Central memory CD8-positive, alpha-beta T cell (primary cell): ENCODE results near the gene DAND5.
A peak's percentile ranks its signal among the peaks of the same experiment; 100 is the strongest.

Experiments used
- ATAC-seq: fragments of 150-1000 bp; cut with Tn5 transposase; replicated peaks from 2 replicates; pipeline ENCODE4 v1.10.0; 2022; ENCODE audit warnings: mild to moderate bottlenecking, moderate FRiP score, moderate number of reproducible peaks; ENCODE audit not compliant: poor library complexity, severe bottlenecking; ENCODE audit errors: extremely low read depth
- DNase-seq, 2 donors: peaks; one replicate each; pipeline ENCODE4 v3.0.0; 2021; ENCODE audit warnings: low spot score in 2 of 2
- H3K27ac Mint-ChIP-seq: one replicate; pipeline ENCODE4 v1.8.0; 2022; ENCODE audit warnings: low read depth, mild to moderate bottlenecking, moderate library complexity, mixed read lengths
- H3K27me3 Mint-ChIP-seq: one replicate; pipeline ENCODE4 v1.8.0; 2022; ENCODE audit warnings: mixed read lengths
- H3K36me3 Mint-ChIP-seq: one replicate; pipeline ENCODE4 v1.8.0; 2022; ENCODE audit warnings: mild to moderate bottlenecking, moderate library complexity, mixed read lengths; ENCODE audit not compliant: insufficient read depth
- H3K4me1 Mint-ChIP-seq: one replicate; pipeline ENCODE4 v1.8.0; 2022; ENCODE audit warnings: mixed read lengths
- H3K4me3 Mint-ChIP-seq: one replicate; pipeline ENCODE4 v1.8.0; 2022; ENCODE audit warnings: mild to moderate bottlenecking, moderate library complexity, mixed read lengths
- H3K9me3 Mint-ChIP-seq: one replicate; pipeline ENCODE4 v1.8.0; 2022; ENCODE audit warnings: mixed read lengths

The DAND5 gene

DNA sequence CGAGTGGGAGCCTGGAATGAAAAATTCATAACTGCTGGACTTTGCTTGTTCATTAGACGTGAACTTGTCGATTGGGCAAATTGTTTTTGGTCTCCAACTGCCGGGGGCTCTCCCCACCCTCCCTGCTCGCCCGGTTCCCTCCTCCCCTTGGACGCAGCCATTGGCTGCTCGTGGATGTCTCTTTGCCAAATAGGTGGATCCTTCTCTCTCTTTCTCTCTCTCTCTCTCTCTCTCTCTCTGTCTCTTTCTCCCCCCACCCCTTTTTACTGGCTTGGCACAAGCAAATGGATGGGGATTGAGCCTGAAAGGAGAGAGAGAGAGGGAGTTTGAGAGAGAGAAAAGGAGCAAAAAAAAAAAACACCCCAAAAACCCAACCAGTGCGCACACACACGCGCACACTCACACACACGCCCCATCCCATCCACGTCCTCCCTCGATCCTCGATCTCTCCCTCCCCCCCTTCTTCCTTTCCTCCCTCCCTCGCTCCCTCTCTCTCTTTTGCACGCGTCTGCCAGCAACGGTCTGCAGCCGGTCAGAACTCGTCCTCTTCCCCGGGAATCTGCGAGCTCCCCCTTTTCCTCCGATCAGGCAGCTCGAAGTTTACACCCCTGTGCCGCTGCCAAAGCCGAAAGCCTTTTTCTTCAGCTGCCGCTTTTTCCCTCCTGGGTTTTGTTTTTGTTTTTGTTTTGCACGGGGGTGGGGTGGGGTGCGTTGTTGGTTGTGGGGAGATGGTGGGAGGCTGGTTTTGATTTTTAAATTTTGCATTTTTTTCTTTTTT, 53.7 kb downstream of the DAND5 start:
- H3K9me3 Mint-ChIP-seq: no peaks in the 10 kb centered on the region
- peaks cover 11% of the 10 kb centered on the region for H3K36me3 Mint-ChIP-seq
- peaks cover 21% of the 10 kb centered on the region for H3K4me1 Mint-ChIP-seq
- peaks cover 41% of the 10 kb centered on the region for H3K27me3 Mint-ChIP-seq
- ATAC-seq: no peak
- H3K4me3 Mint-ChIP-seq: peak overlapping the region; percentile 82
- peak overlapping the region; percentile 80 for H3K27ac Mint-ChIP-seq
- no peak for DNase-seq

DNA sequence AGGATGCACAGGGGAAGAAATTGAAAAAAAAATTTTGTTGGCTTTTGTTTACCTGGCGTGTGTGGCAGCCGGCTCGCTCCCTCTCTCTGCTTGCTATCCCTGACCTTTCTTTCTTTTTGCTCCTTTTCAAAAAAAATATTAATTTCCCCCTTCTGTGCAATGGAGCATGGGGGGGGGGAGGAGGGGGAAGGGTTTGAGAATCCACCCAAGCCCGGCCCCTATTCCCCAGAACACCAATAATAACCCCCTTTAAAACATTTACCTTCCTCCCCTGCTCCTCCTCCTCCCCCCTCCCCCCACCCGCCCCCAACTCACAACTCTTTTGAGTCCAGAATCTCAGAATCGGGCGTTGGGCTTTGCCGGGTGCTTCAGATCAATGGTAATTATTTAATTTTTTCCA, 54.3 kb downstream of the DAND5 start:
- Mint-ChIP-seq H3K36me3 (peaks cover 11% of the 10 kb centered on the region), H3K4me3 (peak overlapping the region; percentile 82), H3K9me3 (no peaks in the 10 kb centered on the region), H3K4me1 (peaks cover 21% of the 10 kb centered on the region), H3K27me3 (peaks cover 40% of the 10 kb centered on the region), H3K27ac (peak overlapping the region; percentile 80)
- no peak for ATAC-seq
- DNase-seq: no peak
